Nephron (organoid): ENCODE results near the gene GRIK4.

Source experiments
- H3K27ac Mint-ChIP-seq, 3 experiments: 2 replicates each; pipeline ENCODE4 v1.8.0; 2020; ENCODE audit warnings: mixed read lengths in 3 of 3, mild to moderate bottlenecking in 2 of 3, moderate library complexity in 1 of 3
- H3K27me3 Mint-ChIP-seq: 2 replicates; pipeline ENCODE4 v1.8.0; 2021; ENCODE audit warnings: low read depth, mild to moderate bottlenecking, moderate library complexity, mixed read lengths
- H3K36me3 Mint-ChIP-seq: 2 replicates; pipeline ENCODE4 v1.8.0; 2020; ENCODE audit warnings: low read depth, mixed read lengths
- H3K4me1 Mint-ChIP-seq: 2 replicates; pipeline ENCODE4 v1.8.0; 2020; ENCODE audit warnings: mixed read lengths
- H3K4me3 Mint-ChIP-seq, 3 experiments: 2 replicates each; pipeline ENCODE4 v1.8.0; 2020; ENCODE audit warnings: mild to moderate bottlenecking in 3 of 3, mixed read lengths in 3 of 3, moderate library complexity in 2 of 3
- H3K9me3 Mint-ChIP-seq: 2 replicates; pipeline ENCODE4 v1.8.0; 2020; ENCODE audit warnings: mixed read lengths
- TF ChIP-seq, protein P1 (sequence below), 3 experiments: fragments of 200-600 bp; sonication (generic); IDR thresholded peaks; one replicate each; pipeline ENCODE4 v1.5.0; 2021; ENCODE audit warnings: antibody characterized with exemption in 3 of 3; ENCODE audit not compliant: unreplicated experiment in 3 of 3

GRIK4 gene

DNA sequence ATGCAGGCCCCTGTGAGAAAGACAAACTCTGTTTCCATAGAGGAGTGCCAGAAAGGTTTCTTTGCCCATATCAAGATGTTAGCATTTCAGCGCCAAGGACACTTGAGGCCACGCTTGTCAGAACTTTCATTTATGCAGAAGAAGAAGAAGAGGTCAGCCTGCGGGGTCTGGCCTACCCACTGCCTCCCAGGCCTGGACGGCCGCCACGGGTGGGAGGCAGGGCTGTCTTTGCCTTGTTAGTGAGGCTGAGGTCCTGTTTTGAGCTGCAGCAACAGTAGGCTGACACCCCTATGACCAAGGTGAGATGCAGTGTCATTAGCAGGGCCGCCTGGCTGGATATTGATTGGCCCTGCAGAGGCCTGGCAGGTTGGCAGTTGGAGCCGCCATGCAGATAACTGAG, 183.9 kb downstream of the GRIK4 start:
- H3K36me3 Mint-ChIP-seq = no peaks in the 10 kb centered on the region
- H3K9me3 Mint-ChIP-seq = no peaks in the 10 kb centered on the region
- no peak overlapping the region for H3K27ac Mint-ChIP-seq
- TF ChIP-seq, protein P1, sequence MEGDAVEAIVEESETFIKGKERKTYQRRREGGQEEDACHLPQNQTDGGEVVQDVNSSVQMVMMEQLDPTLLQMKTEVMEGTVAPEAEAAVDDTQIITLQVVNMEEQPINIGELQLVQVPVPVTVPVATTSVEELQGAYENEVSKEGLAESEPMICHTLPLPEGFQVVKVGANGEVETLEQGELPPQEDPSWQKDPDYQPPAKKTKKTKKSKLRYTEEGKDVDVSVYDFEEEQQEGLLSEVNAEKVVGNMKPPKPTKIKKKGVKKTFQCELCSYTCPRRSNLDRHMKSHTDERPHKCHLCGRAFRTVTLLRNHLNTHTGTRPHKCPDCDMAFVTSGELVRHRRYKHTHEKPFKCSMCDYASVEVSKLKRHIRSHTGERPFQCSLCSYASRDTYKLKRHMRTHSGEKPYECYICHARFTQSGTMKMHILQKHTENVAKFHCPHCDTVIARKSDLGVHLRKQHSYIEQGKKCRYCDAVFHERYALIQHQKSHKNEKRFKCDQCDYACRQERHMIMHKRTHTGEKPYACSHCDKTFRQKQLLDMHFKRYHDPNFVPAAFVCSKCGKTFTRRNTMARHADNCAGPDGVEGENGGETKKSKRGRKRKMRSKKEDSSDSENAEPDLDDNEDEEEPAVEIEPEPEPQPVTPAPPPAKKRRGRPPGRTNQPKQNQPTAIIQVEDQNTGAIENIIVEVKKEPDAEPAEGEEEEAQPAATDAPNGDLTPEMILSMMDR (IDR thresholded peaks at IDR 0.05; ENCODE audit: unreplicated experiment in 3 of 3) = no peak
- H3K27me3 Mint-ChIP-seq = no peaks in the 10 kb centered on the region
- peaks cover 6% of the 10 kb centered on the region for H3K4me1 Mint-ChIP-seq
- no peak overlapping the region for H3K4me3 Mint-ChIP-seq

DNA sequence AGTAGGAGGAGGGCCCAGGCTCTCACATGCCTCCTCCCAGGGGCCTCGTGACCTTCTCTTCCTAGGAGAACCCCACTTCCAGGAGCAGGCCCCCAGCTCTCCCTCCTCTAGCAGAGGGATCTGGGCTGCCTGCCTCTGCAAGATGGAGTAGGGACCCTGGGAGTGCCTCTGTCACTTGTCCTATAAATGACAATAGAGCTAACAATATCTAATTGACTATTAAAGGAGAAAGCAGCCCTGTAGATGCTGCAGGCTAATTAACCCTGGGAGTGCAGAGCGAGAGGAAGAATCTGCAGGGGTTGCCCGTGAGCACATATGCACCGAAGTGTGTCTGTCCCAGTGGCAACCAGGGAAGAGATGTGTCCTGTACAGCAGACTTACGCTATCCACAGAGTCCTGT, 184.4 kb downstream of the GRIK4 start:
- no peak overlapping the region for H3K4me3 Mint-ChIP-seq

DNA sequence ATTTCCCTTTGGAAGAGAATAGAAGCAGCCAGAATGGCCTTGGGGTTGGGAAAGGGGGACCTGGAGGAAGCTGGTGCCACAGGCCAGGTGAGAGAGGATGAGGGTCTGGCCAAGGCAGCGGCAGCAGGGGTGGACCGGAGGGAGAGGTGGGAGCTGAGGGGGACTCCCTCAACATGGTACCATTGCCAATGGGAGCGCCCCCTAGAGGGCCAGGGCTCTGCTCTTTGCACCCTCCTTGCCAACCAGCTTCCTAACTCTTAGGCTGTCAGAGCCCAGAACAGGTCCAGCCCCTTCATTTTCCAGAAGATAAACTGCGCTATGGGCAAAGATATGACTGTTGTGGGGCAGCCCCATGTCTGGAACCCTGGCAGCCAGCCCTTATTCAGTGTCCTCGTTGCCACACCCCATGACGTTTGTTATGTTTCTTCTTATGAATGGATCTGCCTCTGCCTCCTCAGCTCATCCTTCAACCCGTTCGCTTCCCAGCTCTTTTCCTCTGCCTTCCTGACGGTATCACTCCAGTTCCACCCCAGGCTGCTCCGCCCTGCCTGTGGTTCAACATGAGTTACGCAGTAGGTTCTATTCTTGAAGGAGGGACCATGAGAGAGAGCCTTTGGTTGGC, 185.2 kb downstream of the GRIK4 start:
- no peaks in the 10 kb centered on the region for H3K9me3 Mint-ChIP-seq
- H3K36me3 Mint-ChIP-seq = no peaks in the 10 kb centered on the region
- H3K4me1 Mint-ChIP-seq = no peaks in the 10 kb centered on the region
- H3K27ac Mint-ChIP-seq = no peak overlapping the region
- H3K27me3 Mint-ChIP-seq = no peaks in the 10 kb centered on the region
- TF ChIP-seq, protein P1 (IDR thresholded peaks at IDR 0.05; ENCODE audit: unreplicated experiment in 3 of 3) = no peak
- no peak overlapping the region for H3K4me3 Mint-ChIP-seq

More for the DNA sequence above, 184.4 kb downstream of the GRIK4 start:
- peaks cover 2% of the 10 kb centered on the region for H3K4me1 Mint-ChIP-seq
- TF ChIP-seq, protein P1 (IDR thresholded peaks at IDR 0.05; ENCODE audit: unreplicated experiment in 3 of 3) = no peak
- no peaks in the 10 kb centered on the region for H3K36me3 Mint-ChIP-seq
- H3K9me3 Mint-ChIP-seq = no peaks in the 10 kb centered on the region
- H3K27me3 Mint-ChIP-seq = no peaks in the 10 kb centered on the region
- no peak overlapping the region for H3K27ac Mint-ChIP-seq

DNA sequence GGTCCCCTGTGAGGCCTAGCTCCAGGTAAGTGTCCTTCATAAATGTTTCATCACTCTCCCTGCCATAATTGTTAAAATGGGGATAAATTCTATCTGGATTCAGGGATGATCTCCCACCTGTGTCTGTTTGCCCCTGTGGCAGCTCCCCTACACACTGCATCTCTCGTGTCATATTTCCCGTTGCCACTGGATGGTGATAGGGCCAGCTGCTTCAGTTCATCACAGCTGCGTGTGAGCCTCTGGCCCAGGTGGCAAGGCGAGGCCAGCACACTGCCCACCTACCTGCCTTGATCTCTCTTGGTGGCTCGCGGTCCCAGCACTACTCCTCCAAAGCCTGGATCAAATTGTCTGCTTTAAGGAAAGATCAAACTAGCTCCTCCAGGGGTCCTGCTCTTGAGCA, 187.4 kb downstream of the GRIK4 start:
- Mint-ChIP-seq H3K36me3 (no peaks in the 10 kb centered on the region), H3K4me3 (no peak overlapping the region), H3K9me3 (peaks cover 4% of the 10 kb centered on the region), H3K27ac (no peak overlapping the region), H3K4me1 (no peaks in the 10 kb centered on the region), H3K27me3 (no peaks in the 10 kb centered on the region)
- TF ChIP-seq, protein P1 (IDR thresholded peaks at IDR 0.05; ENCODE audit: unreplicated experiment in 3 of 3) = no peak

DNA sequence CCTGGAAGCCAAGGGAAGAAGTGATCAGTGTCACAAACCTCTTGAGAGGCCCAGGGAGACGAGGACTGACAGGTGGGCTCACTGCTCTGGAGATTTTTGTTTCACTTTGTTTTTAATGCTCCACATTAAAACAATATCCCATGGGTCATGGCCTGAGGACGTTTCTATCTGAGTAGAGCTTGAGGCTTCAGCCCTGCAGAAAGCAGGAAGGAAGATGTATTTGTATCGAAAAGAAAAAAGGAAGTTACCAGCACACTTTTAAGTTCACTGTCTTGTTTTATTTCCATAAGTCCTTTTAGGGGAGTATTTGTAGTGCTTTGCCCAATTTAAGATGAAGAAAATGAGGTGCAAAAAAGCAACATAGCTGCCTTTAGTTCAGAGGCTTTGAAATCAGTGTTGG, 191.1 kb downstream of the GRIK4 start:
- Mint-ChIP-seq H3K4me3 (no peak overlapping the region), H3K9me3 (peaks cover 24% of the 10 kb centered on the region), H3K27me3 (no peaks in the 10 kb centered on the region), H3K4me1 (no peaks in the 10 kb centered on the region), H3K27ac (no peak overlapping the region), H3K36me3 (no peaks in the 10 kb centered on the region)
- TF ChIP-seq, protein P1 (IDR thresholded peaks at IDR 0.05; ENCODE audit: unreplicated experiment in 3 of 3) = no peak
